Natural killer cell (primary cell): ENCODE measurements around the gene MACF1. TPM values are rescaled to one million over a fixed set of nuclear protein-coding genes. Genes with fewer than 3 reads are reported as not detected.

Experiments used
- ATAC-seq, 3 donors: fragments of 150-1000 bp in 2 of 3; fragments of 200-7000 bp in 1 of 3; cut with Tn5 transposase; 1 replicate in 1 of 3; 2 replicates in 2 of 3; pipeline ENCODE4 v1.10.0; 2021; ENCODE audit warnings: mild to moderate bottlenecking in 2 of 3, moderate library complexity in 2 of 3
- DNase-seq, 2 donors: peaks; one replicate each; pipeline versions ENCODE4 v3.0.0 to v3.0.0-alpha.2; 2013 to 2021; ENCODE audit warnings: mixed read lengths in 1 of 2
- H3K27ac ChIP-seq: one replicate; pipeline ENCODE4 v1.5.1; 2013; ENCODE audit warnings: mild to moderate bottlenecking, low read length
- H3K27me3 ChIP-seq: one replicate; pipeline ENCODE4 v1.6.1; 2013; ENCODE audit warnings: low read length; ENCODE audit not compliant: control insufficient read depth, insufficient read depth
- H3K36me3 ChIP-seq: one replicate; pipeline ENCODE4 v1.6.1; 2013; ENCODE audit warnings: low read length; ENCODE audit not compliant: control insufficient read depth, insufficient read depth
- H3K4me1 ChIP-seq: one replicate; pipeline ENCODE4 v1.6.1; 2013; ENCODE audit warnings: low read length; ENCODE audit not compliant: control insufficient read depth, insufficient read depth
- H3K4me3 ChIP-seq: one replicate; pipeline ENCODE4 v1.5.1; 2013; ENCODE audit warnings: low read length
- H3K9me3 ChIP-seq: one replicate; pipeline ENCODE4 v1.6.1; 2013; ENCODE audit warnings: low read length; ENCODE audit not compliant: control insufficient read depth, insufficient read depth
- H3K27ac Mint-ChIP-seq, 2 donors: one replicate each; pipeline ENCODE4 v1.8.0; 2022; ENCODE audit warnings: mild to moderate bottlenecking in 2 of 2, mixed read lengths in 2 of 2, moderate library complexity in 1 of 2
- H3K27me3 Mint-ChIP-seq, 2 donors: one replicate each; pipeline ENCODE4 v1.8.0; 2022; ENCODE audit warnings: low read depth in 2 of 2, mixed read lengths in 2 of 2
- H3K36me3 Mint-ChIP-seq: one replicate; pipeline ENCODE4 v1.8.0; 2022; ENCODE audit warnings: mixed read lengths
- H3K4me1 Mint-ChIP-seq, 2 donors: one replicate each; pipeline ENCODE4 v1.8.0; 2022; ENCODE audit warnings: mixed read lengths in 2 of 2
- H3K4me3 Mint-ChIP-seq: one replicate; pipeline ENCODE4 v1.8.0; 2022; ENCODE audit warnings: mild to moderate bottlenecking, moderate library complexity, mixed read lengths
- H3K9me3 Mint-ChIP-seq, 2 donors: one replicate each; pipeline ENCODE4 v1.8.0; 2022; ENCODE audit warnings: mixed read lengths in 2 of 2
- CTCF ChIP-seq: fragments of 200-600 bp; IDR thresholded peaks from one replicate; pipeline ENCODE4 v1.8.0; 2022; ENCODE audit warnings: antibody characterized with exemption
- WGBS: methylation state at CpG from one replicate; pipeline ENCODE4 v1.1.7; 2013; ENCODE audit warnings: missing lambda C conversion rate; ENCODE audit not compliant: insufficient coverage; 5-methylcytosine and 5-hydroxymethylcytosine counted together
- intact Hi-C: fragments of 100-400 bp; cut with micrococcal nuclease; formaldehyde crosslinking; loops from one replicate; pipeline ENCODE4 v1.14.2; 2022
- total RNA-seq, 4 donors: library from RNA; stranded (reverse); fragments of 120-200 nt in 1 of 4; gene quantifications; one replicate each; pipeline versions ENCODE4 v1.2.3 to v1.2.4, GENCODE V29; 2013 to 2022

MACF1 gene
- total RNA-seq, 3 donors from 2014 or later (not counting 1 experiment from before 2014, with no cell fraction given) = 752 to 811 (median 752) TPM

GRCh38 chr1:39397487-39397886 lies 193.0 kb downstream of the MACF1 start:
- H3K36me3 ChIP-seq = peaks cover 19% of the 10 kb centered on the region
- ATAC-seq (no peak), DNase-seq (no peak)
- Mint-ChIP-seq H3K27me3 (no peaks in the 10 kb centered on the region), H3K4me3 (no peak overlapping the region), H3K4me1 (peaks cover 64 to 76% of the 10 kb centered on the region in 2 donors), H3K36me3 (no peaks in the 10 kb centered on the region), H3K9me3 (no peaks in the 10 kb centered on the region), H3K27ac (peak overlapping the region; percentile 79 to 81)
- WGBS = 88% methylated on average over 4 of the region's 5 CpGs
- no peaks in the 10 kb centered on the region for H3K27me3 ChIP-seq
- no peak overlapping the region for H3K4me3 ChIP-seq
- no peaks in the 10 kb centered on the region for H3K9me3 ChIP-seq
- H3K27ac ChIP-seq = no peak overlapping the region
- peaks cover 18% of the 10 kb centered on the region for H3K4me1 ChIP-seq
- intact Hi-C loops = no loop called here
- no peak for TF ChIP-seq CTCF

GRCh38 chr1:39398278-39399021 lies 194.0 kb downstream of the MACF1 start:
- WGBS = 65% methylated on average over 4 of the region's 6 CpGs
- TF ChIP-seq CTCF = no peak
- Histone ChIP-seq H3K9me3 (no peaks in the 10 kb centered on the region), H3K4me1 (peaks cover 18% of the 10 kb centered on the region), H3K27me3 (no peaks in the 10 kb centered on the region), H3K36me3 (peaks cover 16% of the 10 kb centered on the region), H3K4me3 (no peak overlapping the region), H3K27ac (no peak overlapping the region)
- H3K4me3 Mint-ChIP-seq = peak overlapping the region; percentile 38
- peak in 1 of 2 donors; percentile 25 for DNase-seq
- no peaks in the 10 kb centered on the region for H3K36me3 Mint-ChIP-seq
- ATAC-seq = peak; percentile 65 to 74 (median 68)
- intact Hi-C loops = no loop called here
- no peaks in the 10 kb centered on the region for H3K27me3 Mint-ChIP-seq
- H3K9me3 Mint-ChIP-seq = no peaks in the 10 kb centered on the region
- H3K4me1 Mint-ChIP-seq = peaks cover 61 to 74% of the 10 kb centered on the region in 2 donors
- H3K27ac Mint-ChIP-seq = peak overlapping the region; percentile 79 to 81

- no peak for ATAC-seq
- no peak for DNase-seq
- Mint-ChIP-seq H3K27me3 (no peaks in the 10 kb centered on the region), H3K4me1 (peaks cover 49 to 63% of the 10 kb centered on the region in 2 donors), H3K27ac (no peak overlapping the region), H3K36me3 (no peaks in the 10 kb centered on the region), H3K4me3 (no peak overlapping the region), H3K9me3 (no peaks in the 10 kb centered on the region)
- Histone ChIP-seq H3K36me3 (peaks cover 11% of the 10 kb centered on the region), H3K27ac (no peak overlapping the region), H3K27me3 (no peaks in the 10 kb centered on the region), H3K4me1 (peaks cover 10% of the 10 kb centered on the region), H3K9me3 (no peaks in the 10 kb centered on the region), H3K4me3 (no peak overlapping the region)
- 100% methylated on average over 2 of the region's 2 CpGs for WGBS
- intact Hi-C loops = no loop called here
- TF ChIP-seq CTCF = no peak
Measured at GRCh38 chr1:39401106-39401505, 196.6 kb downstream of the MACF1 start.
